GM21717 (cell line): ENCODE measurements around the gene PEG3.

Source experiments
- ATAC-seq: cut with Tn5 transposase; IDR thresholded peaks from one replicate; pipeline ENCODE4 v1.9.1; 2021; ENCODE audit warnings: mild to moderate bottlenecking, moderate library complexity; ENCODE audit not compliant: unreplicated experiment

The PEG3 gene

GRCh38 chr19:56839652-56840450 lies 675 bp downstream of the PEG3 start:
- no peak for ATAC-seq

DNA sequence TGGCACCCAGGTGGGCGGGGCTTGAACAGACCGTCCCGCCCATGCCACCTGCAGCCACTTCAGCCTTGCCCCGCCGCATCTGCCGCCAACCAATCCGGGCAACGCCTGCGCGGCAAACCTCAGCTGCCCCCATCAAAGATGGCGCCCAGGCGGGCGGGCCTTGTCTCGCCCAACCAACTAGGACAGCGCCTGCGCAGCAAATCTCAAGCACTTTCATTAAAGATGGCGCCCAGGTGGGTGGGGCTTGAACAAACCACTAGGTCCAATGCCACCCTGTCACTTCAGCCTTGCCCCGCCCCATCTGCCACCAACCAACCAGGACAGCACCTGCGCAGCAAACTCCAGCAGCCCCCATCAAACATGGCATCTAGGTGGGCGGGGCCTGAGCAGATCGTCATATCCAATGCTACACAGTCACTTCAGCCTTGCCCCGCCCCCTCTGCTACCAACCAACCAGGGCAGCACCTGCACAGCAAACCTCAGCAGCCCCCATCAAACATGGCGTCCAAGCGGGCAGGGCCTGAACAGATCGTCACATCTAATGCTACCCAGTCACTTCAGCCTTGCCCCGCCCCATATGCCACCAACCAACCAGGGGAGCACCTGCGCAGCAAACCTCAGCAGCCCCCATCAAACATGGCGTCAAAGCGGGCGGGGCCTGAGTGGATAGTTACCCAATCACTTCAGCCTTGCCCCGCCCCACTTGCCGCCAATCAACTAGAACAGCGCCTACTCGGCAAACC lies 1.4 kb downstream of the PEG3 start:
- ATAC-seq = no peak

DNA sequence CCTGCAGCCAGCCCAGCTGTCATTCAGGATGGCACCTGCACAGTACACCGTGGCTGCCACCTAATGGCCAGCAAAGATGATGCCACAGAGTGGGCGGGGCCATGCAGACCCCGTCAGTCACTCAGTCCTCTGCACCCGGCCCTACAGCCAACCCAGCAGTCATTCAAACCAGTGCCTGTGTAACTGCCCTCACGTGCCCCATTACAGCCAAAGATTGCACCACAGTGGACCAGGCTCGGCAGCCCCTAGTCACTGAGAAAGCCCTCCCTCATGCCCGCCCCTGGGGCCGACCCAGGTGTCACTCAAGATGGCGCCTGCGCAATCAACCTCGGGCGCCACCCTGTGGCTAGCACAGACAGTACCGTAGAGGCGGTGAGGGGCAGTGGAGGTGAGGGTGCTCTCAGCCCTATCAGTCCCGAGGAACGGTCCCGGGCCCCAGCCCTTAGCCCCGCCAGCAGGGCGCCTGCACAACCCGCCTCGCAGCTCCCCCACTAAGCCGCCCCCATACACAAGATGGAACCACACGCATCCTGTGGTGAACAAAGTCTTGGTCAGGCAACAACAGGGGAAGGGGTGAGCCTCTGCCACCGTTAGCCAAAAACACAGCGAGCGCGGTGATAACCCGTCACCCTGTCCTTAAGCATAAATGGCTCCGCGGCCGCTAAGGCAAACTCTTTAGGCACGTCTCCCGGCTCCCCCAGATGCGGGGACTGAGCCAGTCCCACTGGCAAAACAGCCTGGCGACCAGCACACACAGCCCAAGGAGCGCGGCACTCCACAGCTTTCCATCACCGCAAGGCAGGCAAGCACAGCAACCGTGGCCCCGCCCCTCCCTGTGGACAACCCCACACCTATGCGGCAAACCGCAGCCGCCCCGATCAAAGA lies 2.3 kb downstream of the PEG3 start:
- no peak for ATAC-seq

DNA sequence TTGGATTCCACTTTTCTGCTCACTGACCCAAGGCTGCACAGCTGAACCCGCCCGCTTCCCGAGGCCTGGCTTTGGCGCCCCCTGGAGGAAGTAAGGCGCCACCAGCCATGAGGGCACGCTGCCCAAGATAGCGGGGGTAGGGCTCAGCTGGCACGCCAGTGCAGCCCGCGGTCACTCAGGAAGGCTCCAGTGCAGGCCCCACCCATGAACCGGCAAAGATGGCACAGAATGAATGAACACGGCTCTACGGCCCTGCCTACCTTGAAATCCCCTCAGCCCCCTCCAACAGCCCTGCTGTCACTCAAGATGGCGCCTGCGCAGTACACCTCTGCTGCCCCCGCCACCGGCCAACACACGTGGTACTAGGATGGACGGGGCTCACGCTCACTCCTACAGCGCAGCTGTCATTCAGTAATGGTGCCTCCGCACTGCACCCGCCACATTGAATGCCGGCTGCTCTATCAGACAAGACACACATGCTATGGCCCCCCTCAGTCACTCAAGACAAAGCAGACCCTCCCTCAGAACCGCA lies 3.0 kb downstream of the PEG3 start:
- no peak for ATAC-seq

GRCh38 chr19:56837004-56837403 lies 3.5 kb downstream of the PEG3 start:
- no peak for ATAC-seq

- ATAC-seq = no peak
These were observed 4.5 kb downstream of the PEG3 start for GRCh38 chr19:56836059-56836458.

DNA sequence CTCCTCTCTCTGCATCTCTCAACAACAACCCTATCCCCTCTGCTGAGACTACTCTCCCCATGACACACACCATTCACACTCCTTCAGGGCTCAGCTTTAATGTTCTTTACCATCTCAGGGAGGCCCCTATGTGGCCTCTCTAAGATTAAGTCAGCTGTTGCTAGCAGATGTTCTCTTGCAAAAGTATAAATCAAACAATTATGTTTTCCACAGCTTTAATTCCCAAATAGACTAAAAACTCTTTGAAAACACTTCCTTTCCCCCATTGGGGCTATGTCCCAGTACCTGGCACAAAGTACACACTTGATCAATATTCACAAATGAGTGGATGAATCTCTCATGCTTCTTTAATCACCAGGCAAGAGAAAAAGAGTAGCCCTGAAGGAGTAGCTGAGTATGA lies 5.1 kb downstream of the PEG3 start:
- no peak for ATAC-seq

DNA sequence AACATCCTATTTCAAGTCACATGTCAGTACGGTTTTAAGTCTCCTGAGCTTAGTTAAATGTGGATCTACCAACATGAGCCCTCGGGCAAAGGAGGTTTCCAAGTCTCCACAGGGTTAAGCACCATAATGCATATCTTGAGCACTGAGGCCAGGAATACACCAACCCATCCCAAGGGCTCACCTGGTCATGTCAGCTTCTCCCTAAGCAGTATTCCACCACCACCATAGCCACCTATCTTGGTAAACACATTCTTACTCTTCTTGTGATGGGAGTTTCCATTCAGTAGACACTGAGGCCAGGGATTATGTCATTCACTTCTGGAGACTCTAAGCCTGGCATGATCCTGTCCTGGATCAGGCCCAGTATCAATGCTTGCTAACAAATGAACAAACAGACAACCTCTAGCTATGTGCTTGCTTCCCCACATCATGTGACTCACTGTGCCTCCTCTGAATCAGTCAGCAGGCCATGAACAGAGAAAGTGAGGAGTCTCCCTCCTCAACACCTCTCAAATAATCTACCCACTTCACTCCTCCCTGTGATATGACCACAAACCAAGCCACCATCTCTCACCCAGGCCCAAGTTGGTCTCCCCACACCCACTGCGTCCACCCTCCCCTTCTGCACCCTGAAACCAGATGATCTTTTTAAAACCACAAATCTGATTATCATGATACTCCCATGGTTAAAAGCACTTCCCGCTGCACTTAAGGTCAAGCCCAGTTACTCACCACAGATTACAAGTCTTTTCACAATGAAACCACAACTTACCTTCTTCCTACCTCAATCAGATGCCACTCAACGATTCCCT lies 5.8 kb downstream of the PEG3 start:
- ATAC-seq = no peak

DNA sequence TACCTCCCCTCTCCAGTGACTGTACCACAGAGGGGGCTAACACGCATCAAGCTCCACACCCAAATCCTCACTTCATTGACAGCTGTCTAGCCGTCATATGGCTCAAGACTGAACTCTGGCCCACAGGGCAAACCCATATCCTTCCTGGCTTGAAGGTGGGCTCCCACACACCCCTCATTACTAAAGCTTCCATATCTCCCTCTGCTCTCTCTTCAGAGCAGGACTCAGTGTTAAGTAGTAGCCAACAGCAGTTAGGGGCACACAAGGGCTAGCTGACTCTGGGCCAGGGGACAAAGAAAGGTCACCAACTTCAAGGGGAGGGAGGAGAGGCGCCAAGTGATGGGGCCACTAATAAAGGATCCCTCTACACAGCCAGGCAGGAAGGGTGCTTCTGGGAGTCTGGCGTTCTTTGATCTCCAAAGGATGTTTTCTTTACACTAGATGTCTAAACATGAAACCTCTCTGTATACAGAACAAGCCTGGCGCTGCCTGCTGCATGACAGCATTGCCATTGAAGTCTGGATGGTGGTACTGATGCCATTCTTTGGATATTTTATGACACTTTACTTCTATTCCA lies 8.1 kb downstream of the PEG3 start:
- ATAC-seq = no peak

DNA sequence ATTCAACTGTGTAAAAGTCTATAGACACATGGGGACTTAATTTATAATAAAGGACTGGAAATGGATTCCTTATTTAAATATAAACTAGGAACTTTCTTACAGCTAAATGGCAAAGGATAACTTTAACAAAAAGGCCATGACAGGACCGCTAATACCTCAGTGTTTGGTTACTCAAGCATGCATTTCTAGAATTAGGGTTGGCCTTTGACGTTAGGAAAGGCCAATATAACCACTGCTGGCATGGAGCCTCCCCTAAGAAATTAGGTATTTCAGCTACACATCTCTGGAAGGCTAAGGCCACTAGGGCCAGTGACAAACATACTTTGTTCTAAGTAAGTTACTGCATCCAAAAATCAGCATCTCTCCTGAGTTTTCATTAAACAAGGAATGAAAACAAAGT lies 9.3 kb downstream of the PEG3 start:
- no peak for ATAC-seq

DNA sequence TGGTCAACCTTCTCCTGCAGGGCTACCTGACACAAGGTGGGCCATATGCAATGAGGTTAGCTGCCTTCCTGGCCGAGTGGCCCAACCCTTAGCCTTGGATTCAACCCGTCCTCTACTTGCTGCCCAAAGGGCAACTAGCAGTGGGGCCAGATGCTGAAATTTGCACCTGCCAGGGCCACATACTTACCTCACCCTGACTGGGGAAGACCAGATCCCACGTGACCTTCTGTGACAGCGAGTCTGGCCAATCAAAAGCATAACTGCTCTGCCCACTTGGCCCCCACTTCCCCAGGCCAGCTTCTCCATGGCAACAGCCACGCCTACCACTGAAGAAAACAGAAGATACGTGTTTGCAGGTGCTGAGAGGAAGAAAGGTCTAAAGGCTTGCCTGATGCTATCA lies 10.9 kb downstream of the PEG3 start:
- ATAC-seq = no peak

GRCh38 chr19:56827708-56828107 lies 12.8 kb downstream of the PEG3 start:
- no peak for ATAC-seq

DNA sequence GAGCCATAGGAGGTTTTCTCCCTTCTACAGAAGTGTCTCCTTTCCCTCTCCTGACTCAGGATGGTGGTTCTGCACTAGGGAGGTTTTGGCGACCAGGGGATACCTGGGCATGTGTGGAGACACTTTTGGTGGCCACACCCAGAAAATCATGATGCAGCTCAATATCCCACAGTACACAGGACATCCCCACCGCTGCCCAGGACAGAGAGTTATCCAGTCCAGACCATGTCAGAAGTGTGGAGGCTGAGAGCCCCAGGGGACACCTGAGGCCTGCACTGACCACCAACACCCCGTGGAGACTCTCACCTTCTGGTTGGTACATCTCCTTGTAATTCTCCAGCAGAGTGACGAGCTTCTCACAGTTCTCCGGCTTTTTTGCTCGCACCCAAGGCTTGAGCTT lies 16.6 kb downstream of the PEG3 start:
- no peak for ATAC-seq

GRCh38 chr19:56823417-56823816 lies 17.1 kb downstream of the PEG3 start:
- ATAC-seq = no peak

DNA sequence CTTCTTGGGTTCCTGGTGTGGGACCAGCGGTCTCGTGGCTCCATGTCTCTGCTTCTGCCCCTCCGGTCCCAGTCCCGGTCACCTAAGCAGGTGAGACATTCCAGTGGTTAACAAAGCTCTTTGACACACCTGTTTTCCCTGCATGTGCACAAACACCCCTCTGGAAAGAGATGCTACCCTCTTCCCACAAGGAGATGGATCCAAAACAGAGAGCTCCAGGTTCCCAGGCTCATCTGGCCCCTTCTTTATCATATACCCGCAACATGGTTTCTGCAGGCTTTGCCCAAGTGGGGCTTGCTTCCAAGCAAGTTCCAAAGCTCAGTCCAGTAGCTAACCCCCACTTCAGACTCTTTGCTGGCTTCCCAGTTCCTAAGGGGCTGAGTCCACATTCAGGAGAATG lies 17.8 kb downstream of the PEG3 start:
- ATAC-seq = no peak

DNA sequence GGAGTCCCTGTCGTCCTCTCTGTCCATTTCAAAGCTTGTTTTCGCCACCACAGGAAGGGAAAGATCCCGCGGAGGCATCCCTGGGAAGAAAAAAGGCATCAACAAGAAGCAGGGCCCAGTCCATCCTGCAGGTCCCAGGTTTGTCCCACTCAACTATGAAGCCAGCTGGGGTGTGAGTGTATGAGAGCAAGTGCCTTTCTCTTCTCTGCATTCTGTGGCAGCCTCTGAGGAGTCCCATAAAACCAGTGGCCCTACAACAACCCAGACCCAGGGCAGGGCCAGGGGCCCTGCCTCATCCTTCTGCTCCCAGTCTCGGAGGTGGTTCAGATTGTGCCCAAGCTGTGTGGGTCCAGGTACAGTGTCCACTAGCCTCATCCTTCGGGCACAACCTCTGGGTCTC lies 18.9 kb downstream of the PEG3 start:
- ATAC-seq = no peak

- no peak for ATAC-seq
These were observed 19.3 kb downstream of the PEG3 start for GRCh38 chr19:56821209-56821608.

DNA sequence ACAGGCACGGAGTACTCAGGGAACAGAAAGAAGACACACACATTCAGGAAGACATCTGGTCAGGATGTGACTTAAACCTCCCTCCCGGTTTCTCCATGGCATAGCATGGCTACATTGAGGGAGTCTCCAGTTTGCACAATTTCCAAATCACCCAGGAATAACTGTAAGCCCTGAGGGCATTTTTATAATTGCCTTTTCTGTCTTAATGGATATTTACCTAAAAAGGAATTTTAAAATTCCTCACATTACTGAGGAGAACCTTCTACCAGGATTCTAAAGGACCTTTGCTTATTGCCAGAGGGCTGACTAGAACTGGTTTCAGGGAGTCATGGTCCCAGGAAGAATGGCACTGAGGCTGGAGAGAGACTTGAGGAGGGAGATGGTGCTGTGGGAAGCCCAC lies 21.4 kb downstream of the PEG3 start:
- ATAC-seq = no peak

DNA sequence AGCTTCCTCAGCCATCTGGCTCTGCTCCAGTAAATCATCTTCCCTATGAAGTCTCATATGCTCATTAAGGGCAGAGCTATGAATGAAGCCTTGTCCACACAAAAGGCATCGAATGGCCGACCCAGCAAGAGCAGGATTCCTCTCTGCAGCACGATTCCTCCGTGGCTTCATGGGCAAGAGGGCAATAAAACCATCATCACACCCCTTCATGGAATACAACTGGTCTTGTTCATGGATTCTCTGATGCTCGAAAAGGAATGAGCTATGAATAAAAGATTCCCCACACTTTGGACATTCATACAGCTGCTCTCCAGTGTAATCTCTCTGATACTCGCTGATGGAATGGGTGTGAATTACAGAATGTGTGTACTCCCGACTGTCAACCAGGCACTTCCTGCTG lies 25.9 kb downstream of the PEG3 start:
- no peak for ATAC-seq

GRCh38 chr19:56813531-56813930 lies 27.0 kb downstream of the PEG3 start:
- ATAC-seq = no peak
